Measurements from ENCODE around the gene PACS2. TPM values are rescaled to one million over a fixed set of nuclear protein-coding genes. Genes with fewer than 3 reads are reported as not detected.
"Not testable (repeated sequence)": the region's sequence is repeated elsewhere in the genome, so short reads cannot be mapped to it uniquely, and the experiment has no call there.

The PACS2 gene
- total and polyA plus RNA-seq, 2 donors (not counting 1 experiment from before 2014, with no cell fraction given), result 65.6 to 70.7 TPM

GRCh38 chr14:105327695-105328045, 13.1 kb downstream of the PACS2 start:
- CTCF ChIA-PET, result interaction anchor here (0.9 kb wide), 1 partner anchor 24 kb away, joined by 4 read pairs; no protein-coding TSS in a partner anchor
- H3K27ac Mint-ChIP-seq, H3K27me3 Mint-ChIP-seq: not testable (repeated sequence)

DNA sequence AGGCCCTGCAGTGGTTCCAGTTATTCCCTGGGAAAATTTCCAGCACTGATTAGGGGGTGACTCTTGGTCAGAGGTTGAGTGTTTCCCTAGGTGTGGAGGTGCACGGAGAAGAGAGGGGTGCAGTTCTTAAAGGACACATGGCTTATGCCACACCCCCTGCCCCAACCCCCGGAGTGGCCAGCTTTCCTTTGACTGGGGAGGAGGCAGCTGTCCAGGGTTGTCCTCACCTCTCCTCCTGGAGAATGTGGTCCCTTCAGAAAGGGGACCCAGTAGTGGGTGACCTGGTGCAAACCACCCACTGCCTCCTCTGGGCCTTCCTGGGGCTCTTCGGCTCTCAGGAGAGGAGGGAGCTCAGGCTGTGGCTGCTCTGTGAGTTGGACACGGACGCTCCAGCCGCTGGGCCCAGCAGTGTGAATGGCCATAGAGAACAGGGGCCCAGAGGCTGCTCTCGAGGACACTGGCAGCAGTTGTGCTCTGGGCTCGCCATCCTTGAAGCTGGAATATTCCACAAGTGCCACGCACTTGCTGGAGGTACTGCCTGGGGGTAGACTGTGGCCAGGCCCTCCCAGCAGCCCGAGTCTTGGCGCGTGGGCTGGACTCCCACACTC, 13.6 kb downstream of the PACS2 start:
- H3K79me2 ChIP-seq (ENCODE audit: control insufficient read depth, insufficient read depth, low read length), result peaks cover 87% of the 10 kb centered on the region
- H3K9ac ChIP-seq (ENCODE audit: low read length), result no peak overlapping the region
- TF ChIP-seq EZH2 (IDR thresholded peaks at IDR 0.05; ENCODE audit: borderline replicate concordance, insufficient read depth, low read depth, low read length, poor library complexity, severe bottlenecking), result no peak
- POLR2A ChIA-PET, result no interaction called here
- intact Hi-C loops (cut with micrococcal nuclease), result no loop called here
- no peak overlapping the region for H3K4me3 ChIP-seq (ENCODE audit: control extremely low read depth in 1 of 5, extremely low read depth in 1 of 5, insufficient read depth in 1 of 5, low read depth in 2 of 5, low read length in 4 of 5)
- no peak overlapping the region for H3K27ac ChIP-seq (ENCODE audit: low read length in 2 of 2)
- ATAC-seq (ENCODE audit: low read depth), result no peak
- H3K36me3 ChIP-seq (replicated peaks in 1 of 2; ENCODE audit: control extremely low read depth in 1 of 2, control insufficient read depth in 1 of 2, extremely low read depth in 1 of 2, insufficient read depth in 2 of 2, low read length in 1 of 2), result no peaks in the 10 kb centered on the region
- 92% methylated on average over 12 of the region's 12 CpGs for WGBS (ENCODE audit: insufficient coverage)
- H4K20me1 ChIP-seq (ENCODE audit: control insufficient read depth, insufficient read depth, low read length, poor library complexity, severe bottlenecking), result peaks cover 77% of the 10 kb centered on the region
- Mint-ChIP-seq H3K27me3 (no peaks in the 10 kb centered on the region), H3K9me3 (ENCODE audit: insufficient read depth) (no peaks in the 10 kb centered on the region), H3K4me3 (no peak overlapping the region), H3K4me1 (peaks cover 17% of the 10 kb centered on the region), H3K27ac (no peak overlapping the region)
- H3K4me2 ChIP-seq (replicated peaks; ENCODE audit: low read depth, low read length, poor library complexity, severe bottlenecking), result no peak overlapping the region
- peaks cover 0 to 8% (median 3%) of the 10 kb centered on the region in 3 donors for H3K9me3 ChIP-seq (ENCODE audit: control extremely low read depth in 1 of 3, control insufficient read depth in 2 of 3, insufficient read depth in 1 of 3, low read length in 2 of 3)
- DNase-seq, result no peak
- H2AFZ ChIP-seq (ENCODE audit: insufficient read depth, low read depth, low read length, poor library complexity, severe bottlenecking), result no peak overlapping the region
- no peaks in the 10 kb centered on the region for H3K27me3 ChIP-seq (replicated peaks in 1 of 4; ENCODE audit: control extremely low read depth in 1 of 4, control insufficient read depth in 3 of 4, insufficient read depth in 4 of 4, low read length in 3 of 4)
- H3K4me1 ChIP-seq (ENCODE audit: control insufficient read depth in 2 of 2, insufficient read depth in 2 of 2, low read length in 2 of 2), result peaks cover 4 to 10% of the 10 kb centered on the region in 2 donors
- CTCF ChIA-PET, result interaction anchor here (0.5 to 0.9 kb wide), 2 partner anchors 24 to 361 kb away, joined by 3 to 4 read pairs; no protein-coding TSS in a partner anchor

More at GRCh38 chr14:105327695-105328045, 13.1 kb downstream of the PACS2 start:
- H3K9me3 ChIP-seq (ENCODE audit: control extremely low read depth in 1 of 3, control insufficient read depth in 2 of 3, insufficient read depth in 1 of 3, low read length in 2 of 3); H3K4me3 Mint-ChIP-seq; H2AFZ ChIP-seq (ENCODE audit: insufficient read depth, low read depth, low read length, poor library complexity, severe bottlenecking); H3K27me3 ChIP-seq (replicated peaks in 1 of 4; ENCODE audit: control extremely low read depth in 1 of 4, control insufficient read depth in 3 of 4, insufficient read depth in 4 of 4, low read length in 3 of 4); H3K9me3 Mint-ChIP-seq (ENCODE audit: insufficient read depth); H3K4me1 ChIP-seq (ENCODE audit: control insufficient read depth in 2 of 2, insufficient read depth in 2 of 2, low read length in 2 of 2); H3K27ac ChIP-seq (ENCODE audit: low read length in 2 of 2); POLR2A ChIA-PET; H3K4me3 ChIP-seq (ENCODE audit: control extremely low read depth in 1 of 5, extremely low read depth in 1 of 5, insufficient read depth in 1 of 5, low read depth in 2 of 5, low read length in 4 of 5); H3K4me2 ChIP-seq (replicated peaks; ENCODE audit: low read depth, low read length, poor library complexity, severe bottlenecking); ATAC-seq (ENCODE audit: low read depth); DNase-seq; H3K9ac ChIP-seq (ENCODE audit: low read length); H3K36me3 ChIP-seq (replicated peaks in 1 of 2; ENCODE audit: control extremely low read depth in 1 of 2, control insufficient read depth in 1 of 2, extremely low read depth in 1 of 2, insufficient read depth in 2 of 2, low read length in 1 of 2); intact Hi-C loops (cut with micrococcal nuclease): not testable (repeated sequence)
- H4K20me1 ChIP-seq (ENCODE audit: control insufficient read depth, insufficient read depth, low read length, poor library complexity, severe bottlenecking), result peaks cover 78% of the 10 kb centered on the region
- peaks cover 17% of the 10 kb centered on the region for H3K4me1 Mint-ChIP-seq
- whole genome bisulfite sequencing (ENCODE audit: insufficient coverage), result 94% methylated on average over 17 of the region's 17 CpGs
- H3K79me2 ChIP-seq (ENCODE audit: control insufficient read depth, insufficient read depth, low read length), result peaks cover 88% of the 10 kb centered on the region
